OCI-LY7 (cell line): ENCODE results near the gene POLR1H. TPM values are rescaled to one million over a fixed set of nuclear protein-coding genes. Genes with fewer than 3 reads are reported as not detected.
A peak's percentile ranks its signal among the peaks of the same experiment; 100 is the strongest.

ENCODE experiments used
- BruUV-seq: library from RNA; stranded (reverse); fragments of 400-500 nt; replicated peaks from 2 replicates; lab custom pipeline; 2021; lab: Mats Ljungman, UMichigan
- CTCF ChIA-PET: fragments of 300-600 bp; sonication (Branson Sonifier 250); formaldehyde crosslinking; loops from one replicate; lab custom pipeline; 2022; ENCODE audit warnings: antibody characterized with exemption; ENCODE audit not compliant: unreplicated experiment; lab: Charles Lee
- POLR2A ChIA-PET: fragments of 300-600 bp; sonication (Branson Sonifier 250); formaldehyde crosslinking; loops from one replicate; lab custom pipeline; 2022; ENCODE audit warnings: antibody characterized with exemption; lab: Charles Lee
- DNase-seq: peaks from one replicate; pipeline ENCODE4 v3.0.0-alpha.2; 2015; ENCODE audit warnings: low spot score
- H2AFZ ChIP-seq: fragments of 200-600 bp; sonication (generic), shearing (Covaris generic); 2 replicates; pipeline ENCODE4 v1.6.1; 2014; ENCODE audit warnings: mild to moderate bottlenecking, antibody characterized with exemption, low read length, moderate library complexity
- H3K27ac ChIP-seq: fragments of 200-600 bp; sonication (generic); 2 replicates; pipeline ENCODE4 v1.5.1; 2014; ENCODE audit warnings: mixed run types, low read depth, mild to moderate bottlenecking, moderate library complexity, low read length, inconsistent platforms; ENCODE audit not compliant: poor library complexity, severe bottlenecking
- H3K36me3 ChIP-seq: fragments of 200-600 bp; sonication (generic); 2 replicates; pipeline ENCODE4 v1.6.1; 2014; ENCODE audit warnings: mild to moderate bottlenecking, antibody characterized with exemption, low read length, moderate library complexity, mixed read lengths; ENCODE audit not compliant: insufficient read depth
- H3K4me1 ChIP-seq: fragments of 200-600 bp; sonication (generic); 2 replicates; pipeline ENCODE4 v1.5.1; 2014; ENCODE audit warnings: mild to moderate bottlenecking, low read length; ENCODE audit not compliant: insufficient read depth, poor library complexity, severe bottlenecking
- H3K4me2 ChIP-seq: fragments of 200-600 bp; sonication (generic); 2 replicates; pipeline ENCODE4 v1.6.1; 2014; ENCODE audit warnings: mild to moderate bottlenecking, low read length
- H3K4me3 ChIP-seq: fragments of 200-600 bp; sonication (generic); 2 replicates; pipeline ENCODE4 v1.5.1; 2014; ENCODE audit warnings: mild to moderate bottlenecking, low read depth, low read length; ENCODE audit not compliant: poor library complexity, severe bottlenecking
- H3K79me2 ChIP-seq: fragments of 200-600 bp; sonication (generic); 2 replicates; pipeline ENCODE4 v1.6.1; 2016; ENCODE audit warnings: low read depth, mild to moderate bottlenecking, low read length, moderate library complexity, mixed read lengths; ENCODE audit not compliant: insufficient read depth
- H3K9me2 ChIP-seq: fragments of 200-600 bp; sonication (generic); 2 replicates; pipeline ENCODE4 v1.6.1; 2016; ENCODE audit warnings: mild to moderate bottlenecking, low read length, mixed read lengths; ENCODE audit not compliant: insufficient read depth
- H3K9me3 ChIP-seq: fragments of 200-600 bp; sonication (generic); 2 replicates; pipeline ENCODE4 v1.6.1; 2014; ENCODE audit warnings: mild to moderate bottlenecking, mixed run types, low read length, mixed read lengths
- H4K20me1 ChIP-seq: fragments of 200-600 bp; sonication (generic); 2 replicates; pipeline ENCODE4 v1.6.1; 2014; ENCODE audit warnings: mild to moderate bottlenecking, antibody characterized with exemption, low read length, moderate library complexity, mixed read lengths; ENCODE audit not compliant: insufficient read depth
- EZH2phosphoT487 ChIP-seq: fragments of 200-600 bp; sonication (generic); IDR thresholded peaks from 2 replicates; pipeline ENCODE4 v1.6.1; 2018; ENCODE audit warnings: low read depth, borderline replicate concordance, mild to moderate bottlenecking, mixed run types, antibody characterized with exemption, low read length, moderate library complexity, mixed read lengths
- intact Hi-C: fragments of 100-400 bp; cut with micrococcal nuclease; formaldehyde crosslinking; loops from one replicate; pipeline ENCODE4 v1.10.0; 2022; ENCODE audit not compliant: unreplicated experiment
- total RNA-seq, 2 experiments: library from RNA; depleted of rRNA in 1 of 2; stranded (reverse); fragments of >200 nt in 1 of 2; shearing (Covaris generic) in 1 of 2; gene quantifications; 2 replicates each; pipeline ENCODE4 v1.2.3, GENCODE V29; 2014 to 2022
- TF ChIP-seq, protein P1 (sequence below): fragments of 200-600 bp; sonication (generic); conservative IDR thresholded peaks from 2 replicates; pipeline ENCODE4 v1.5.1; 2014; ENCODE audit warnings: mild to moderate bottlenecking, antibody characterized with exemption, low read length, moderate library complexity, mixed read lengths

The POLR1H gene
- total RNA-seq, 2 experiments from 2014 or later, result 39.3 to 67.5 TPM

DNA sequence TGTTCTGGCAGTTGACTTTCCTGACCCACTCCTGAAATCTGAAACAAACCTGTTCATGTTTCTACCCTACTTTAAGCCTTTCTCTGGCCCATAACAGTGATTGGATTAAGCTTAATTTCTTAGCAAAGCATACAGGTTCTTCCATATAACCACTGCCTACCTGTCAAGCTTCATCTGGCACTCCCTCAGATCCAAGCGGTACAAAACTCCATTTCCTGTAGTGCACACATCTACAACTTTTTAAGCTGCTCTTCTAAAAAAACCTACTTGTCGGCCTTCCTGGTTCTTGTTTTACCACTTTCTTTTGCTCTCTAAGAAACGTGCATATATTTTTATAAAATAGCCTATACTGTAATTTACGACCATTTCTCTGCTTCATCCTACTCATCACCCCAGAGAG lies 5.0 kb downstream of the POLR1H start:
- H3K79me2 ChIP-seq, result peaks cover 50% of the 10 kb centered on the region; the same call in 1 of the 2 replicates
- H3K9me2 ChIP-seq, result no peaks in the 10 kb centered on the region
- peaks cover 35% of the 10 kb centered on the region for H3K4me1 ChIP-seq
- POLR2A ChIA-PET, result interaction anchor here (0.6 to 1.6 kb wide), 9 partner anchors 9 to 1671 kb away, joined by 3 to 6 read pairs (median 3); partner anchors contain the start of gene TRIM39
- intact Hi-C loops, result loop anchor here (2.0 to 10.0 kb wide), 4 partner anchors 101 to 1921 kb away; partner anchors contain the start of genes RPP21 and ZKSCAN8
- no peaks in the 10 kb centered on the region for H3K9me3 ChIP-seq
- CTCF ChIA-PET, result interaction anchor here (0.5 to 1.0 kb wide), 2 partner anchors 28 to 49 kb away, joined by 3 read pairs; no protein-coding TSS in a partner anchor
- BruUV-seq, result no TSS peak
- H4K20me1 ChIP-seq, result no peaks in the 10 kb centered on the region
- peaks cover 25% of the 10 kb centered on the region for H3K36me3 ChIP-seq
- H3K27ac ChIP-seq, result peak overlapping the region; percentile 83
- DNase-seq, result peak; percentile 22
- peak overlapping the region; percentile 76; the same call in 1 of the 2 replicates for H2AFZ ChIP-seq
- H3K4me3 ChIP-seq, result peak overlapping the region; percentile 77
- H3K4me2 ChIP-seq, result peak overlapping the region; percentile 80
- TF ChIP-seq, protein P1, sequence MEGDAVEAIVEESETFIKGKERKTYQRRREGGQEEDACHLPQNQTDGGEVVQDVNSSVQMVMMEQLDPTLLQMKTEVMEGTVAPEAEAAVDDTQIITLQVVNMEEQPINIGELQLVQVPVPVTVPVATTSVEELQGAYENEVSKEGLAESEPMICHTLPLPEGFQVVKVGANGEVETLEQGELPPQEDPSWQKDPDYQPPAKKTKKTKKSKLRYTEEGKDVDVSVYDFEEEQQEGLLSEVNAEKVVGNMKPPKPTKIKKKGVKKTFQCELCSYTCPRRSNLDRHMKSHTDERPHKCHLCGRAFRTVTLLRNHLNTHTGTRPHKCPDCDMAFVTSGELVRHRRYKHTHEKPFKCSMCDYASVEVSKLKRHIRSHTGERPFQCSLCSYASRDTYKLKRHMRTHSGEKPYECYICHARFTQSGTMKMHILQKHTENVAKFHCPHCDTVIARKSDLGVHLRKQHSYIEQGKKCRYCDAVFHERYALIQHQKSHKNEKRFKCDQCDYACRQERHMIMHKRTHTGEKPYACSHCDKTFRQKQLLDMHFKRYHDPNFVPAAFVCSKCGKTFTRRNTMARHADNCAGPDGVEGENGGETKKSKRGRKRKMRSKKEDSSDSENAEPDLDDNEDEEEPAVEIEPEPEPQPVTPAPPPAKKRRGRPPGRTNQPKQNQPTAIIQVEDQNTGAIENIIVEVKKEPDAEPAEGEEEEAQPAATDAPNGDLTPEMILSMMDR, result no peak
- TF ChIP-seq EZH2phosphoT487, result no peak

DNA sequence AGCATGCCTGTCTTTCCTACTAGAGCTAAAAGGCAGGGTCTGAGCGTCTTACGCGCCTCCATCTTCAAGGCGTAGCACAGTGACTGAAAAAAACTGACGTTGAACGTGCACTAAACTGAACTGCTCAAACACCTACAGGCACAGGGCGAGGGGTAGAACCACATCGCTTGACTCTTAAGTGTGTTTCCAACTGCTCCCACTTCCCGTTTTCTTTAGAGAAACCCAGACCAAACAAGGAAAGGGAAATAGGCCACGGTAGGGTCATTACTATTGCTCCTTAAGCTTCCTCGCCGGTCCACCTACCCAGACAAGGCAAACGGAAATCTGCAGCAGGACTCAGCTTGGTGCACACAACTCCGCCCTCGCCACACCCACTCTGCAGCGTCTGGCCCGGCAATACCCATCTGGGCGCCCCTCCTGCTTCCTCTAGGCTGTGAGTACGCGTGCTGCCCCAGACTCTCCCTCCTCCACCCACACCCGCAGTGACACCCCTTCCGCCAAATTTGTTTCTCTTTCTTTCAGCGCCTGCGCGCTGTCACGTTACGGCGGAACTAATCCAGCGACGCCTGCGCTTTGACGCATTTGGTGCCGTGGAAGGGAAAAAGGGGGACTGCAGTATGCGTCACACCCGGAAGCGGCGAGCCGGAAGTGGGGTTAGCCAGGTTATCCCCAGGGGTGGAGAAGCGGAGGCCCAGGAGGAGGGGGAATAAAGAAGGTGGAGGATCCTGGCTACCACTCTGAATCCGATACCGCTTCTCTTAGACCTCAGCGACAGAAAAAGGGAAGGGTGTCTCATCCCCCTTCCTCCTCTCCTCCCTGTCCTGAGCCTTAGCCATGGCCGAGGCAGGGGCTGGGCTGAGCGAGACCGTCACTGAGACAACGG lies 5.8 kb downstream of the POLR1H start, which contains the start of gene PPP1R11:
TSS of gene PPP1R11 (plus strand) at position 622 of the 883 bp plus-strand sequence. CDS start at position 835, 213 bp downstream.
- Histone ChIP-seq H2AFZ (peak within 1 kb of the TSS; percentile 76), H3K4me2 (peak within 1 kb of the TSS; percentile 80), H4K20me1 (no peaks in the 10 kb centered on the region), H3K4me3 (peak within 1 kb of the TSS; percentile 77), H3K9me2 (no peaks in the 10 kb centered on the region), H3K36me3 (peaks cover 25% of the 10 kb centered on the region), H3K79me2 (peaks cover 43% of the 10 kb centered on the region; the same call in 1 of the 2 replicates), H3K27ac (peak within 1 kb of the TSS; percentile 83), H3K4me1 (peaks cover 35% of the 10 kb centered on the region), H3K9me3 (no peaks in the 10 kb centered on the region)
- intact Hi-C loops, result loop anchor here (2.0 to 10.0 kb wide), 4 partner anchors 102 to 1922 kb away; partner anchors contain the start of genes RPP21 and ZKSCAN8
- no TSS peak for BruUV-seq
- peak; percentile 99 for DNase-seq
- ChIA-PET CTCF (interaction anchor here (0.5 to 1.0 kb wide), 2 partner anchors 28 to 49 kb away, joined by 3 read pairs; no protein-coding TSS in a partner anchor), POLR2A (interaction anchor here (0.7 to 1.6 kb wide), 7 partner anchors 10 to 313 kb away, joined by 3 to 6 read pairs (median 3); partner anchors contain the start of gene TRIM39)
- TF ChIP-seq, protein P1, result no peak
